Inferior parietal cortex (tissue), 1 donor: ENCODE data around the gene MS4A8.
"Not testable (repeated sequence)": the region's sequence is repeated elsewhere in the genome, so short reads cannot be mapped to it uniquely, and the experiment has no call there.

Source experiments
- DNase-seq: peaks from one replicate; pipeline ENCODE4 v3.0.0-alpha.2; 2016; ENCODE audit errors: extremely low spot score

MS4A8 gene

DNA sequence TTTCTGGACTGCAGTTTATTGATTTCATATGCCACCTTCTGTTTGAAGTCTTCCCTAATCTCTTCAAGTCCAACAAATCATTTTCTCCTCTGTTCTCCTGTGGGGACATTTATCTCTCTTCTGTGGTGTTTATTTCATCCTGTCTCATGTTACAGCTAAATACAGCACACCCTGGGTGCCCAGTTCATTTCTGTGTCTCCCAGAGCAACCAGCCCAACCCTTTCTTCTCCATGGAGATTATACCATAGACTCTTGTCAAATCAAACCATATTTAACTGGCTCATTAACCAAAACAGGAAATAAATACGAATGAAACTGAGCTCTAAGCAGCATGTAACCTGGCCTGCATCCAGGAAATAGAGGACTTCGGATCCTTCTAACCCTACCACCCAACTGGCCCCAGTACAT, at the start of gene MS4A8:
Gene MS4A8, plus strand, starts transcription at position 329 of the 408 bp plus-strand sequence. CDS start 1,249 bp downstream, outside the sequence.
- no peak for DNase-seq

GRCh38 chr11:60657888-60658287, 41.5 kb upstream of the MS4A8 start:
- DNase-seq, result no peak

DNA sequence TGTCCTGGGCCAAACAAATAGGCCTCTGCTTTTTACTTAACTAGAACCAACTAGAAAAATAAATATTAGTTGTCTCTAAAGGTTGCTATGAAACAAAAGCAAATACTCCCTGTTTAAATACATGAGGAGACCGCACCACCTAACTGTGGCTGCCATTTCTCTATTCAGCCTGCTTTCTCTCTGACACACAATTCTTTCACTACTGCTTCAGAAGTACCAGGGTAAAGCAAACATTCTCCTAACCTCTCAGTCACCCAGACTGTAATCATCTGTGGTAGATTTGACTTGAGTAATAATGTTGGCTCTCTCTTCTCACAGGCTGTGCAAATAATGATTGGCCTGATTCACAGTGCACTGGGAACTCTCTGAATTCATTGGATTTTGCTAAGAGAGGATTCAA, 41.0 kb upstream of the MS4A8 start:
- no peak for DNase-seq

DNA sequence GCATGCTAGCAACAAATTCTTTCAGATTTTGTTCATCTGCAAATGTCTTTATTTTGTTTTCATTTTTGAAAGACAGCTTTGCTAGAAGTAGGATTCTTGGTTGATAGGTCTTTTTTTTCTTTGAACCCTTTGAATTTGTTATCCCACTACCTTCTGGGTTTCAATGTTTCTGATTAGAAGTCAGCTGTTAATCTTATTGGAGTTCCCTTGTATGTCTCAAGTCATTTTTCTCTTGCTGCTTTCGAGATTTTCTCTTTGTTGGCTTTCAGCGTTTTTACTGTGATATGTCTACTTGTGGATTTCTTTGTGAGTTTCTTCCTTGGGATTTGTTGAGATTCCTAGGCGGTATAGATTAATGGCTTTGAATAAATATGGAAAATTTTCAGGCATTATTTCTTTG, 27.2 kb upstream of the MS4A8 start:
- no peak for DNase-seq

GRCh38 chr11:60678231-60678630, 21.2 kb upstream of the MS4A8 start:
- not testable (repeated sequence) for DNase-seq

GRCh38 chr11:60679879-60680278, 19.5 kb upstream of the MS4A8 start:
- no peak for DNase-seq

DNA sequence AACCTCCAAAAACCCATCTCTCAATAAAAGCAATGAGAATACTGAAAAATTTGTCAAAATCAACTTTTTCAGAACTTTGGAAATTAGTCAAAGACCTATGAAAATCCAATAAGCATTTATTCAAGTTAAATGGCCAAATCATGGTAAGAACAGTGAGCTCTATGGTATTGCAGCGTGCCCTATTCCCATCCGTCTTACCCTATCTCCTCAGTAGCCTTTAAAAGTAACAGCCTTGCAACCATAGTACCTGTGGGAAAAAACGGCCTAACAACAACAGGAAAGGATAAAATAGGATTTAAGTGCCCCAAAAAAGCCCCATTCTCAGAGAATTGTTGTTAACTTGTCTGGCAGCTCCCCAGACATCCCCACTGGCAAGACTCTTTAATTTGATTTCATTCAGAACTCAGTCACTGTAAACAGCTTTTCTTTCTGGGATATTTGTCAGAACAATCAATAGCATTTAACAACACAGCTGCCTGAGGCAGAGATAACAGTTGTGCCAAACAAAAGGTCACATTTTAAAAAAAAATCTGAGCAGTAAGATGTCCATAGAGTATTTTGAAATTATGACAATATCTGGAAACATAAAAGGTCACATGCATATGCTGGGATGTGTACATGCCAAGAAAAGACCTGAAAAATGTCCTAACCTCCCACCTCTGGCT, 18.8 kb upstream of the MS4A8 start:
- DNase-seq, result no peak

- DNase-seq, result not testable (repeated sequence)
Observed at GRCh38 chr11:60684541-60684848, 14.9 kb upstream of the MS4A8 start.

- DNase-seq, result no peak
Observed at GRCh38 chr11:60691661-60692060, 7.8 kb upstream of the MS4A8 start.

- no peak for DNase-seq
Observed at GRCh38 chr11:60699936-60700335, 524 bp downstream of the MS4A8 start.

- no peak for DNase-seq
Observed at GRCh38 chr11:60700689-60701468, 1.5 kb downstream of the MS4A8 start.

- DNase-seq, result no peak
Observed at GRCh38 chr11:60701469-60701818, 2.0 kb downstream of the MS4A8 start.

DNA sequence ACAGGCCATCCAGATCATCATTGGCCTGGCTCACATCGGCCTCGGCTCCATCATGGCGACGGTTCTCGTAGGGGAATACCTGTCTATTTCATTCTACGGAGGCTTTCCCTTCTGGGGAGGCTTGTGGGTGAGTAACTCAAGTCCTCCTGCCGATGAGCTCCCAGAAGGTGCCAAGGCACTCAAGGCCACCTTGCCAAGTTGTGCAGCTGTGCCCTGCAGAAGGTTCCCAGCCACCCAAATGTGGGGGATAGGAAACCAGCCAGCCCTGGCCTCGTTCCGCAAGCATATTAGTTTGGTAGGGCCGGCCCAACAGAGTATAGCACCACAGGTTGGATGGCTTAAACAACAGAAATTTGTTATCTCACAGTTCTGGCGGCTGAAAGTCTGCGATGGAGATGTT, 4.0 kb downstream of the MS4A8 start:
- DNase-seq, result no peak

DNA sequence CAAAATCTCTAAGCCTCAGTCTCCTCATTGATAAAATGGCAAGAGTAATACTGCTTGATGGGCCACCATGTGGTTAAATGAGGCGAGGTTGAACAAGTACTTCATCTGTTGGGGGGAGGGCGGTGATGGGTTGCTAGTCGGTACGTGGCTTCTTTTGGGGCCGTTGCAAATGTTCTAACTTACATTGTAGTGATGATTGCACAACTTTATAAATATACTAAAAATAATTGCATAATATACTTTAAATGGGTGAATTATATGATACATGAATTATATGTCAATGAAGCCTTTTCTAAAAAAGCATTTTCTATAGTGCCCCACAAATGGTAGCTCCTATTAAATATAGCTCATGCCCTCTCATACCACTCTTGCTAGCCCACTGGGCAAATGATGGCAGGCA, 6.5 kb downstream of the MS4A8 start:
- DNase-seq, result no peak

GRCh38 chr11:60706931-60707330, 7.5 kb downstream of the MS4A8 start:
- no peak for DNase-seq

- DNase-seq, result no peak
Observed at GRCh38 chr11:60710482-60710881, 11.1 kb downstream of the MS4A8 start.

DNA sequence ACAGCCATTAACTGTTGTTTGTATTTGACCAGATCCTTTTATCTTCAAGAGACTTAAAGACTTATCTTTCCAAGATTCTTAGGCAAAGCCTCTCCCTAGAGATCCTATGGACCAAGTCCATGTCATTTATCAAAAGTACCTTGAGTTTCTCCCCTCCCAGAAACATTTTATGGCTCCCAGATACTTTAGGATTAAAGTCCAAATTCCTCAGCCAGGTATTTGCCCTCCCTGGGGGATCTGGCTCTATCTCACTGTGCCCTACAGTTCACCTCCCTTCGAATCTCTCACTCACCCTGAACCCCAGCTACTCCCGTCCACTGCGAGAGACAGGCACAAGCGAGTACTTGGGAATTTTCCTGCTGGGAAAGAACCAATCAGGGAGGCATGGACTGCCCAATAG, 11.9 kb downstream of the MS4A8 start:
- DNase-seq, result no peak

GRCh38 chr11:60713423-60713822, 14.0 kb downstream of the MS4A8 start:
- DNase-seq, result not testable (repeated sequence)

DNA sequence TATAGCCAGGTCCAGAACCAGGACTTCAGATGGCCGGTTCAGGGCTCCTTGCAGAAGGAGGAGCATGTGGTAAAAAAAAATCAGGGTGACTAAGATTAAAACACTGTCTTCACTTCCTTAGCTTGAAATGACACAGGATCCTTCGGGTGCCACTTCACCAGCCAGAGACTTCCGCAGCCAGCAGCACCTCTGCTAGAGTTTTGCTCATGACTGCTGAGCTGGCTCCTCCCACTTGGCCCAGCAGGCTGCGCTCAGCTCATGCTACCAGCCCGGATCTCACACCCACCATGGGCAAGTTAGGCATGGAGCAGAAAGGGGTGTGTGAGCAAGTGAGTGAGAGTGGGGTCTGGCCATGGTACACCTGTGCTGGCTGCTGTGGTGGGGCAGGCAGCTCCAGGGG, 18.5 kb downstream of the MS4A8 start:
- no peak for DNase-seq

DNA sequence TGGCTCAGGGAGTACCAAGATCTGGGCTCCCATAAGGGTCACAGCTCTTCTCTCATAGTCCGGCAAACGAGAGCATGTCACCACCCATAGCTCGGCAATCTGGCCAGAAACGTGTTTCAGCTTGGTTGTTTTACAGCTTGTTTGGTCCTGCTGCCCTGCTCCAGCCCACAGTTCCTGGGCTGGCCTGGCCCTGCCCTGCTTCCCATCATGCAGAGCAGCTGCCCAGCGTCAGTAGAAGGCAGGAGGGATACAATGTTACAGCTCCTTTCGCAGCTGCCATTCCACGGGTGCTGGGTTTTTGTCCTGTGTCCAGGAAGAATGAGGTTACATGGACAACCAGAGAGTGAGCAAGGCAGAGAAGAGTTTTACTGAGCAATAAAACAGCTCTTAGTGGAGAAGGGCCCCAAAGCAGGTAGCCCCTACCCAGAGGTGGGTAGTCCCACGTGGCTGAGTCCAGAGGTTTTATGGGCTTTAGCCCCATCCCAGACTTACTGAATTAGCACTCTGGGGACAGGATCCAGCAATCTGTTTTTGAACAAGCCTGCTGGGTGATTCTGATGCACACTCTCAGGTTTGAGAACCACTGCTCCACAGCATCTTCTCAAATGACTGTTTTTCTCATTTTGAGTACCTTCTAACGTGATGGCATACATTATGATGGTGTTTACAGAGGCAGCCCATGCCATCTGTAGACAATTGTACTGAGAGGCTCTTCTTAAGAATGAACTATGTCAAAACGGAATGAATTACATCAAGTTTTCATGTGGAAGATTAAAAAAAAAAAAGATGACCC, 19.3 kb downstream of the MS4A8 start:
- no peak for DNase-seq

DNA sequence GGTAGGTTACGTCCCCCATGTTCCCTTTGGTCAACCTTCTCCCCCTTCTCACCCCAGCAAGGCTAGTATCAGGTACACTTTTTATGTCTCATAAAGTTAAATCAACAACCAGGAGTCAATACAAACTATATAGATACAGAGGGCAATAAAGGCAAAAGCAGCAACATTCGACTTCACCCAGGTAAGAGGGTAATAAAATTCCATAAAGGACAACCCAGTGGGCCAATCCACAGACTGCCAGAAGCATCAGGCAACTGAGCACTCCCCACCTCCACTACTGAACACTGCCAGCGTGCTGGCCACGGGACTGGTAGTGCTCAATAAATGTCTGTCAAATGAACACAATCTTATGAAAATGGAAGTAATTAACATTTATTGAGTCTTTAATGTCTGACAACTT, 20.0 kb downstream of the MS4A8 start:
- DNase-seq, result no peak

DNA sequence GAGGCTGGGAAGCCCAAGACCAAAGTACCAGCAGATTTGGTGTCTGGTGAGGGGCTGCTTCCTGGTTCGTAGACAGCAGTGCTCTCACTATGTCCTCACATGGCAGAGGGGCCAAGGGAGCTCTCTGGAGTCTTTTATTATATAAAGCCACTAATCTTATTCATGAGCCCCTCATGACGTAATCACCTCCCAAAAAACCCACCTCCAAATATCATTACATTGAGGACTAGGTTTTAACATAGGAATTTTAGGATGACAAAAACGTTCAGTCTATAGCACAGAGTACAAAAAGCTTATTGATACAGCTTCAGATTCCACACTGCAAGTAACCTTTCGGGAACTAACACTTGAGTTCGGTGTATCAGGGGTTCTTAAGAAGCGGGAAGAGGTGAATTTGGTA, 21.0 kb downstream of the MS4A8 start:
- DNase-seq, result no peak

DNA sequence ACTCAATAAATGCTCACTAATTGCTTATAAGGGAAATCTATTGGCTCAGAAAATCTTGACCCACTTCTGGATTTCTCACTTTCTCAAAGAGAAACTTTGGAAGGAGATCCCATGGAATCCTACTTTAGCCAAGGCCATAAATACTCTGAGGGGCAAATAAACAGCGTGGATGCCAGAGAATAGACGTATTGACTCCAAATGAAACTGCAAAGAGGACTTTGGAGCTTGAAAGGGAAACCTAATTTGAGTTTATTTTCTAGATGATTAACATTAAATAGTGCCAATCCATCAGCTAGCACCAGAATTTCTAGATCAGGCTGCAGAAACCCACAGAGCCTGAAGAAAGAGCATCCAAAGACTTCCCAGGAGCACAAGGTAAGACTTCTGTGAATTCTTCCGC, 25.0 kb downstream of the MS4A8 start, which contains the start of gene MS4A18:
Gene MS4A18, plus strand, starts transcription at position 301 of the 400 bp plus-strand sequence.
- DNase-seq, result no peak
